ENCODE data around the gene VSX2.

VSX2 gene

GRCh38 chr14:74301594-74302151 lies 62.4 kb downstream of the VSX2 start:
- DNase-seq: peak in 12 of 56 donors; percentile 7 to 52 (median 14)

GRCh38 chr14:74302152-74302628 lies 62.9 kb downstream of the VSX2 start:
- DNase-seq: peak in 5 of 56 donors; percentile 13 to 52 (median 47)

- DNase-seq: peak; percentile 48 to 97 (median 89)
Observed at GRCh38 chr14:74302634-74303569, 63.7 kb downstream of the VSX2 start, which contains the start of gene ABCD4. Gene ABCD4 (minus strand): TSS chr14:74302934. CDS start chr14:74302912, 22 bp downstream.

DNA sequence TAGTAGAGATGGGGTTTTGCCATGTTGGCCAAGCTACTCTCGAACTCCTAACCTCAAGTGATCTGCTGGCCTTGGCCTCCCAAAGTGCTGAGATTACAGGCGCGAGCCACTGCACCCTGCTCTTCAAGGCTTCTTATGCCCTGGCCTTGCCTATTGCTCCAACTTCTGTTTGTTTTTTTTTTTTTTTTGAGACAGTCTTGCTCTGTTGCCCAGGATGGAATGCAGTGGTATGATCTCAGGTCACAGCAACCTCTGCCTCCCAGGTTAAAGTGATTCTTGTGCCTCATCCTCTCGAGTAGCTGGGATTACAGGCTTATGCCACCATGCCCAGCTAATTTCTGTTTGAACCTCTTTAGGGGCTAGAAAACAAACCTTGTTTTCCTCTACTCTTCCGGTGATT lies 69.4 kb downstream of the VSX2 start:
- DNase-seq: no peak

DNA sequence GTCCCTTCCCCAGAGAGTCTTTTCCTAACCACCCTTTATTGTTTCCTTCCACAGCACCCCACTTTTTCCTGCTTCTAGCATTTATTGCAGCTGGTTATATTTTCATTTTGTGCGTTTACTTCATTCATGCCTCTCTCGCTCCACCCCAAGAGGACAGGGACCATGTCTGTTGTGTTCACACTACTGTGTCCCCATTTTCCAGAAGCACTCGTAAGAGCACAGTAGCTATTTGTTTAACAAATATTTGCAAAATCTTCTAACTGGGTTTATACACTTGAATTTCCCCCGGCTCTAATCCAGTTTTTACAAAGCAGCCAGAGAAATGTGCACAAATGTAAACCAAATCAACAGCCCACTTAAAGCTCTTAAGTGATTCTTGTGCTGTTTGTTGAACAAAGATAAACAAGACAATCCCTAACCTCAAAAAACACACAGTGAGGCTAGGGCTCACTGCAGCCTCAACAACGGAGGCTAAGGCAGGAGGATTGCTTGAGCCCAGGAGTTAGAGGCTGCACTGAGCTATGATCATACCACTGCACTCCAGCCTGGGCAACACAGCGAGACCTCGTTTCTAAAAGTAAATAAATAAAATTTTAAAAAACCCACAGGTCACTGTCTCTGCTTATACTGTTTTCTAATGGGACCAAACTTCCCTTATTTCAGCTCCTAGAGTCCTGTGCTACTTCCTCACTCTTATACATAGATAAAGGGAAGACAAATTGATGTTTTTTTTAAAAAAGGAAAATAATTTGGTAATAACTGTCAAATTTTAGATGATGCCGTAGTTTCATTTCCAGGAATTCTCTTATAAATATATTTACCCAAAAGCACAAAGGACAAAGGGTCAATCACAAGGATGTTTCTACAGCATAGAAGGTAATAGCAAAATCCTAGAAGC lies 70.1 kb downstream of the VSX2 start:
- DNase-seq: no peak

- no peak for DNase-seq
Observed at GRCh38 chr14:74312161-74312560, 72.9 kb downstream of the VSX2 start.

Data from nucleus accumbens (tissue), 56 donors.